ENCODE measurements around the gene CARD14. TPM values are rescaled to one million over a fixed set of nuclear protein-coding genes. Genes with fewer than 3 reads are reported as not detected.

The CARD14 gene
- total and polyA plus RNA-seq, 2 of the 13 experiments (the other 11 are each of a cell fraction or from before 2014, with no cell fraction given): 0.11 TPM; not detected in 1

DNA sequence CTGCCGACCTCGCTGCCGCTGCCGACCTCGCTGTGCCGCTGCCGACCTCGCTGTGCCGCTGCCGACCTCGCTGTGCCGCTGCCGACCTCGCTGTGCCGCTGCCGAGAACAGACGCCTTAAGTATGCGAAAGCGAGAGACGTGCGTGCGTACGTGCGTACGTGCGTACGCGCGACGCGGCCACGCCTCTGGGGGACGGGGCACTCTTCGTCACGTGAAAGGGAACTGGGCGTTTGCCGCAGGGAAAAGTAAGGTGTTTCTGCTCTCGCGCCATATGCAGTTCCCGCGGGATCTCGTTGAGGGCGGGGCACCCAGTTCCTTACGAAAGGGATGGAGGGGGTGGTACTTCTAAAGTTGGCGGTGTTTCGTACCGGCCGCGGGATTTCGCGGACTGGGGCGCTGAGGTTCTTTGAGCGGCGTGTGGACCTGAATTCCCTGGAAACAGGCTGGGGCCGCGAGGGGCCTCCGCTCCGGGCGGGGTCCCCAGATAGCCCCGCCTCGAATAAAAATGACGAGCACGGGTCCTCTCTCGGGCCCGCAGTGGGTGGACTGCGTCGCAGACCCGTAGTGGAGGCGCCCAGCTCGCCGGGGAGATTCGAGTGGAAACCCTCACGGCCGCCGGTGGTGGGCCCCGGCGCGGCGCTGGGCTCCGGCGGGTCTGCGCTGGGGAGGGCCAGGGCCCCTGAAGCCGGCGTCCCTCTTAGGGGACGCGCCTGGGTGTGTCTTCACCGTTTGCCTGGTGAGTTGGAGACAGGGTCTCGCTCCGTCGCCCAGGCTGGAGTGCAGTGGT, 22.6 kb upstream of the CARD14 start, which contains the start of gene EIF4A3 (continued):
- TF ChIP-seq, protein P1, sequence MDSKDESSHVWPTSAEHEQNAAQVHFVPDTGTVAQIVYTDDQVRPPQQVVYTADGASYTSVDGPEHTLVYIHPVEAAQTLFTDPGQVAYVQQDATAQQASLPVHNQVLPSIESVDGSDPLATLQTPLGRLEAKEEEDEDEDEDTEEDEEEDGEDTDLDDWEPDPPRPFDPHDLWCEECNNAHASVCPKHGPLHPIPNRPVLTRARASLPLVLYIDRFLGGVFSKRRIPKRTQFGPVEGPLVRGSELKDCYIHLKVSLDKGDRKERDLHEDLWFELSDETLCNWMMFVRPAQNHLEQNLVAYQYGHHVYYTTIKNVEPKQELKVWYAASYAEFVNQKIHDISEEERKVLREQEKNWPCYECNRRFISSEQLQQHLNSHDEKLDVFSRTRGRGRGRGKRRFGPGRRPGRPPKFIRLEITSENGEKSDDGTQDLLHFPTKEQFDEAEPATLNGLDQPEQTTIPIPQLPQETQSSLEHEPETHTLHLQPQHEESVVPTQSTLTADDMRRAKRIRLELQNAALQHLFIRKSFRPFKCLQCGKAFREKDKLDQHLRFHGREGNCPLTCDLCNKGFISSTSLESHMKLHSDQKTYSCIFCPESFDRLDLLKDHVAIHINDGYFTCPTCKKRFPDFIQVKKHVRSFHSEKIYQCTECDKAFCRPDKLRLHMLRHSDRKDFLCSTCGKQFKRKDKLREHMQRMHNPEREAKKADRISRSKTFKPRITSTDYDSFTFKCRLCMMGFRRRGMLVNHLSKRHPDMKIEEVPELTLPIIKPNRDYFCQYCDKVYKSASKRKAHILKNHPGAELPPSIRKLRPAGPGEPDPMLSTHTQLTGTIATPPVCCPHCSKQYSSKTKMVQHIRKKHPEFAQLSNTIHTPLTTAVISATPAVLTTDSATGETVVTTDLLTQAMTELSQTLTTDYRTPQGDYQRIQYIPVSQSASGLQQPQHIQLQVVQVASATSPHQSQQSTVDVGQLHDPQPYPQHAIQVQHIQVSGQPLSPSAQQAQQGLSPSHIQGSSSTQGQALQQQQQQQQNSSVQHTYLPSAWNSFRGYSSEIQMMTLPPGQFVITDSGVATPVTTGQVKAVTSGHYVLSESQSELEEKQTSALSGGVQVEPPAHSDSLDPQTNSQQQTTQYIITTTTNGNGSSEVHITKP (CRISPR knock-in tag; IDR thresholded peaks at IDR 0.05; ENCODE audit: low read depth): peak; percentile 63
- peak; percentile 49 for TF ChIP-seq MED8 (CRISPR knock-in tag; IDR thresholded peaks at IDR 0.05; ENCODE audit: insufficient replicate concordance)
- TF ChIP-seq ZNF235 (CRISPR knock-in tag; IDR thresholded peaks at IDR 0.05; ENCODE audit: borderline replicate concordance): peak; percentile 21
- no peak; the same call in 1 of the 2 replicates for TF ChIP-seq SIX4 (CRISPR knock-in tag; IDR thresholded peaks at IDR 0.05)
- peak; percentile 90 for TF ChIP-seq ZNF350 (CRISPR knock-in tag; IDR thresholded peaks at IDR 0.05; ENCODE audit: borderline replicate concordance, low read depth)
- TF ChIP-seq, protein P2, sequence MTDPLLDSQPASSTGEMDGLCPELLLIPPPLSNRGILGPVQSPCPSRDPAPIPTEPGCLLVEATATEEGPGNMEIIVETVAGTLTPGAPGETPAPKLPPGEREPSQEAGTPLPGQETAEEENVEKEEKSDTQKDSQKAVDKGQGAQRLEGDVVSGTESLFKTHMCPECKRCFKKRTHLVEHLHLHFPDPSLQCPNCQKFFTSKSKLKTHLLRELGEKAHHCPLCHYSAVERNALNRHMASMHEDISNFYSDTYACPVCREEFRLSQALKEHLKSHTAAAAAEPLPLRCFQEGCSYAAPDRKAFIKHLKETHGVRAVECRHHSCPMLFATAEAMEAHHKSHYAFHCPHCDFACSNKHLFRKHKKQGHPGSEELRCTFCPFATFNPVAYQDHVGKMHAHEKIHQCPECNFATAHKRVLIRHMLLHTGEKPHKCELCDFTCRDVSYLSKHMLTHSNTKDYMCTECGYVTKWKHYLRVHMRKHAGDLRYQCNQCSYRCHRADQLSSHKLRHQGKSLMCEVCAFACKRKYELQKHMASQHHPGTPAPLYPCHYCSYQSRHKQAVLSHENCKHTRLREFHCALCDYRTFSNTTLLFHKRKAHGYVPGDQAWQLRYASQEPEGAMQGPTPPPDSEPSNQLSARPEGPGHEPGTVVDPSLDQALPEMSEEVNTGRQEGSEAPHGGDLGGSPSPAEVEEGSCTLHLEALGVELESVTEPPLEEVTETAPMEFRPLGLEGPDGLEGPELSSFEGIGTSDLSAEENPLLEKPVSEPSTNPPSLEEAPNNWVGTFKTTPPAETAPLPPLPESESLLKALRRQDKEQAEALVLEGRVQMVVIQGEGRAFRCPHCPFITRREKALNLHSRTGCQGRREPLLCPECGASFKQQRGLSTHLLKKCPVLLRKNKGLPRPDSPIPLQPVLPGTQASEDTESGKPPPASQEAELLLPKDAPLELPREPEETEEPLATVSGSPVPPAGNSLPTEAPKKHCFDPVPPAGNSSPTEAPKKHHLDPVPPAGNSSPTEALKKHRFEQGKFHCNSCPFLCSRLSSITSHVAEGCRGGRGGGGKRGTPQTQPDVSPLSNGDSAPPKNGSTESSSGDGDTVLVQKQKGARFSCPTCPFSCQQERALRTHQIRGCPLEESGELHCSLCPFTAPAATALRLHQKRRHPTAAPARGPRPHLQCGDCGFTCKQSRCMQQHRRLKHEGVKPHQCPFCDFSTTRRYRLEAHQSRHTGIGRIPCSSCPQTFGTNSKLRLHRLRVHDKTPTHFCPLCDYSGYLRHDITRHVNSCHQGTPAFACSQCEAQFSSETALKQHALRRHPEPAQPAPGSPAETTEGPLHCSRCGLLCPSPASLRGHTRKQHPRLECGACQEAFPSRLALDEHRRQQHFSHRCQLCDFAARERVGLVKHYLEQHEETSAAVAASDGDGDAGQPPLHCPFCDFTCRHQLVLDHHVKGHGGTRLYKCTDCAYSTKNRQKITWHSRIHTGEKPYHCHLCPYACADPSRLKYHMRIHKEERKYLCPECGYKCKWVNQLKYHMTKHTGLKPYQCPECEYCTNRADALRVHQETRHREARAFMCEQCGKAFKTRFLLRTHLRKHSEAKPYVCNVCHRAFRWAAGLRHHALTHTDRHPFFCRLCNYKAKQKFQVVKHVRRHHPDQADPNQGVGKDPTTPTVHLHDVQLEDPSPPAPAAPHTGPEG (CRISPR knock-in tag; IDR thresholded peaks at IDR 0.05): peak; percentile 82; the same call in 1 of the 2 replicates
- peak; percentile 81; the same call in 1 of the 2 replicates for TF ChIP-seq NAIF1 (CRISPR knock-in tag; IDR thresholded peaks at IDR 0.05; ENCODE audit: borderline replicate concordance)
- TF ChIP-seq, protein P3, sequence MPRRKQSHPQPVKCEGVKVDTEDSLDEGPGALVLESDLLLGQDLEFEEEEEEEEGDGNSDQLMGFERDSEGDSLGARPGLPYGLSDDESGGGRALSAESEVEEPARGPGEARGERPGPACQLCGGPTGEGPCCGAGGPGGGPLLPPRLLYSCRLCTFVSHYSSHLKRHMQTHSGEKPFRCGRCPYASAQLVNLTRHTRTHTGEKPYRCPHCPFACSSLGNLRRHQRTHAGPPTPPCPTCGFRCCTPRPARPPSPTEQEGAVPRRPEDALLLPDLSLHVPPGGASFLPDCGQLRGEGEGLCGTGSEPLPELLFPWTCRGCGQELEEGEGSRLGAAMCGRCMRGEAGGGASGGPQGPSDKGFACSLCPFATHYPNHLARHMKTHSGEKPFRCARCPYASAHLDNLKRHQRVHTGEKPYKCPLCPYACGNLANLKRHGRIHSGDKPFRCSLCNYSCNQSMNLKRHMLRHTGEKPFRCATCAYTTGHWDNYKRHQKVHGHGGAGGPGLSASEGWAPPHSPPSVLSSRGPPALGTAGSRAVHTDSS (CRISPR knock-in tag; conservative IDR thresholded peaks at IDR 0.05): no peak
- peak; percentile 86 for TF ChIP-seq ZSCAN25 (CRISPR knock-in tag; IDR thresholded peaks at IDR 0.05)
- peak; percentile 99 for TF ChIP-seq SALL1 (CRISPR knock-in tag; IDR thresholded peaks at IDR 0.05)
- TF ChIP-seq, protein P4, sequence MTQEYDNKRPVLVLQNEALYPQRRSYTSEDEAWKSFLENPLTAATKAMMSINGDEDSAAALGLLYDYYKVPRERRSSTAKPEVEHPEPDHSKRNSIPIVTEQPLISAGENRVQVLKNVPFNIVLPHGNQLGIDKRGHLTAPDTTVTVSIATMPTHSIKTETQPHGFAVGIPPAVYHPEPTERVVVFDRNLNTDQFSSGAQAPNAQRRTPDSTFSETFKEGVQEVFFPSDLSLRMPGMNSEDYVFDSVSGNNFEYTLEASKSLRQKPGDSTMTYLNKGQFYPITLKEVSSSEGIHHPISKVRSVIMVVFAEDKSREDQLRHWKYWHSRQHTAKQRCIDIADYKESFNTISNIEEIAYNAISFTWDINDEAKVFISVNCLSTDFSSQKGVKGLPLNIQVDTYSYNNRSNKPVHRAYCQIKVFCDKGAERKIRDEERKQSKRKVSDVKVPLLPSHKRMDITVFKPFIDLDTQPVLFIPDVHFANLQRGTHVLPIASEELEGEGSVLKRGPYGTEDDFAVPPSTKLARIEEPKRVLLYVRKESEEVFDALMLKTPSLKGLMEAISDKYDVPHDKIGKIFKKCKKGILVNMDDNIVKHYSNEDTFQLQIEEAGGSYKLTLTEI (CRISPR knock-in tag; conservative IDR thresholded peaks at IDR 0.05): no peak
- TF ChIP-seq, protein P5, sequence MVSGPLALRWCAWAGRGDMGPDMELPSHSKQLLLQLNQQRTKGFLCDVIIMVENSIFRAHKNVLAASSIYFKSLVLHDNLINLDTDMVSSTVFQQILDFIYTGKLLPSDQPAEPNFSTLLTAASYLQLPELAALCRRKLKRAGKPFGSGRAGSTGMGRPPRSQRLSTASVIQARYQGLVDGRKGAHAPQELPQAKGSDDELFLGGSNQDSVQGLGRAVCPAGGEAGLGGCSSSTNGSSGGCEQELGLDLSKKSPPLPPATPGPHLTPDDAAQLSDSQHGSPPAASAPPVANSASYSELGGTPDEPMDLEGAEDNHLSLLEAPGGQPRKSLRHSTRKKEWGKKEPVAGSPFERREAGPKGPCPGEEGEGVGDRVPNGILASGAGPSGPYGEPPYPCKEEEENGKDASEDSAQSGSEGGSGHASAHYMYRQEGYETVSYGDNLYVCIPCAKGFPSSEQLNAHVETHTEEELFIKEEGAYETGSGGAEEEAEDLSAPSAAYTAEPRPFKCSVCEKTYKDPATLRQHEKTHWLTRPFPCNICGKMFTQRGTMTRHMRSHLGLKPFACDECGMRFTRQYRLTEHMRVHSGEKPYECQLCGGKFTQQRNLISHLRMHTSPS (CRISPR knock-in tag; IDR thresholded peaks at IDR 0.05; ENCODE audit: low read depth): 0 out of 2 replicates have a peak, but pooled peaks have one; percentile 1
